MM.1S (cell line): Measurements from ENCODE around the gene CLSTN1.

Experiments
- EZH2 ChIP-seq: fragments of 300-600 bp; sonication (generic); optimal IDR thresholded peaks from 2 replicates; pipeline ENCODE3; 2017; ENCODE audit warnings: low read depth, mild to moderate bottlenecking, antibody characterized with exemption, low read length, mixed read lengths
- TF ChIP-seq, protein P1 (sequence below): fragments of 300-600 bp; sonication (generic); IDR thresholded peaks from 2 replicates; pipeline ENCODE4 v1.5.1; 2016; ENCODE audit warnings: antibody characterized with exemption, low read length, mixed read lengths

DNA sequence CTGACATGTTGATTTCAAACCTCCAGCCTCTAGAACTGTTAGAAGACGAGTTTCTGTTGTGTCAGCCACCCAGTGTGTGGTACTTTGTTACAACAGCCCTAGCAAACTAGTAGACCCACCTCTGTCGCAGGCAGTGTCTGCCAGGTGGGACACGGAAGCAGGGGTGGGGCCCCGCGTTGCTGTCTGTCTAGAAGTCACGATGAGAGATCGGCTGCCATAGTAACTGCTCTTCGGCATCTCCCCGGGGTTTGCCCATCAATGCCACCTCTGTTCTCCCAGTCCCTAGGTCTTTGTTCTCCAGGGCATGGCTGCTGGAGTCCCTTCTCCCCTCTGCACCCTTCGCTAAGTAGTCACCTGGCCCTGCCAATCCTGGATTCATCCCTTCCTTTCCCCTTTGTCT is 15.2 kb upstream of the CLSTN1 start:
- TF ChIP-seq, protein P1, sequence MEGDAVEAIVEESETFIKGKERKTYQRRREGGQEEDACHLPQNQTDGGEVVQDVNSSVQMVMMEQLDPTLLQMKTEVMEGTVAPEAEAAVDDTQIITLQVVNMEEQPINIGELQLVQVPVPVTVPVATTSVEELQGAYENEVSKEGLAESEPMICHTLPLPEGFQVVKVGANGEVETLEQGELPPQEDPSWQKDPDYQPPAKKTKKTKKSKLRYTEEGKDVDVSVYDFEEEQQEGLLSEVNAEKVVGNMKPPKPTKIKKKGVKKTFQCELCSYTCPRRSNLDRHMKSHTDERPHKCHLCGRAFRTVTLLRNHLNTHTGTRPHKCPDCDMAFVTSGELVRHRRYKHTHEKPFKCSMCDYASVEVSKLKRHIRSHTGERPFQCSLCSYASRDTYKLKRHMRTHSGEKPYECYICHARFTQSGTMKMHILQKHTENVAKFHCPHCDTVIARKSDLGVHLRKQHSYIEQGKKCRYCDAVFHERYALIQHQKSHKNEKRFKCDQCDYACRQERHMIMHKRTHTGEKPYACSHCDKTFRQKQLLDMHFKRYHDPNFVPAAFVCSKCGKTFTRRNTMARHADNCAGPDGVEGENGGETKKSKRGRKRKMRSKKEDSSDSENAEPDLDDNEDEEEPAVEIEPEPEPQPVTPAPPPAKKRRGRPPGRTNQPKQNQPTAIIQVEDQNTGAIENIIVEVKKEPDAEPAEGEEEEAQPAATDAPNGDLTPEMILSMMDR = no peak
- TF ChIP-seq EZH2 = no peak
